ENCODE data around the gene STK4. TPM values are rescaled to one million over a fixed set of nuclear protein-coding genes. Genes with fewer than 3 reads are reported as not detected.
A peak's percentile ranks its signal among the peaks of the same experiment; 100 is the strongest.

STK4 gene
- total RNA-seq, 1 donor from 2014 or later, result 28.3 TPM

- DNase-seq, result no peak
Measured at GRCh38 chr20:45032276-45032675, 66.0 kb downstream of the STK4 start.

DNA sequence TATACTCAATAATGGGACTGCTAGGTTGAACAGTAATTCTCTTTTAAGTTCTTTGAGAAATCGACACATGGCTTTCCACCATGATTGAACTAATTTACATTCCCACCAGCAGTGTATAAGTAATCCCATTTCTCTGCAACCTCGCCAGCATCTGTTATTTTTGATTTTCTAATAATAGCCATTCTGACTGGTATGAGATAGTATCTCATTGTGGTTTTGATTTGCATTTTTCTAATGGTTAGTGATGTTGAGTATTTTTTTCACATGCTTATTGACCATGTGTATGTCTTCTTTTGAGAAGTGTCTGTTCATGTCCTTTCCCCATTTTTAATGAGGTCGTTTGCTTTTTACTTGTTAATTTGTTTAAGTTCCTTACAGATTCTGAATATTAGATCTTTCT lies 66.5 kb downstream of the STK4 start:
- DNase-seq, result no peak

DNA sequence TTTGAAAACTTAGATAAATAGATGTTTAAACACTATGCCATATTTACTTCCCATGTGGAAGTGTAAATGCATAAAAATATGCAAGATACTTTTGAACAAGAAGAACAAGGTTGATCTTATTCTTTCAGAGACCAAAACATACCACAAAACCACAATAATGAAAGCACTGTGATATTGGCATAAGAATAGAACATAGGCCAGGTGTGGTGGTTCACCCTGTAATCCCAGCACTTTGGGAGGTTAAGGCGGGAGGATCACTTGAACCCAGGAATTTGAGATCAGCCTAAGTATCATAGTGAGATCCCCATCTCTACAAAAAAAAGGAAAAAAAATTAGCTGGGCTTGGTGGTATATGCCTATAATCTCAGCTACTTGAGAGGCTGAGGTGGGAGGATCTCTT lies 68.1 kb downstream of the STK4 start:
- DNase-seq, result no peak

- DNase-seq, result no peak
Measured at GRCh38 chr20:45036044-45036755, 69.9 kb downstream of the STK4 start.

DNA sequence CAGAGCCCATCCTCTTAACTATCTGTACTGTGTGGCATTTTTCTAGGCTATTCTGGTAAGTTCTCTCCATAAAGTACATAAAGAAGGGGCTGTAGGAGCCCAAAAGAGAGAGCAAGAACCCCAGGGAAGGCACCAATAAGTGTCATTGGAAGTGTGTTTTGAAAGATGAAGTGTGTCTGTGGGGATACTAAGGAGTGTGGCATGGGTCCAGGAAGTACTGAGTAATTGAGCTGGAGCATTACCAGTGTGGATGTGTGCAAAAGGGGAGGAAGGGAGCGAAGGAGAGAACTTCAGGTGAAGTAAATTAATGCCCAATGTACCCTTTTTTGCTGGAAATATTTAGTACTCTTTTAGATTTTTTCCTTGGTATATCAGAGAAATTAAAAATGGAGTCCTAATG lies 70.7 kb downstream of the STK4 start:
- no peak for DNase-seq

DNA sequence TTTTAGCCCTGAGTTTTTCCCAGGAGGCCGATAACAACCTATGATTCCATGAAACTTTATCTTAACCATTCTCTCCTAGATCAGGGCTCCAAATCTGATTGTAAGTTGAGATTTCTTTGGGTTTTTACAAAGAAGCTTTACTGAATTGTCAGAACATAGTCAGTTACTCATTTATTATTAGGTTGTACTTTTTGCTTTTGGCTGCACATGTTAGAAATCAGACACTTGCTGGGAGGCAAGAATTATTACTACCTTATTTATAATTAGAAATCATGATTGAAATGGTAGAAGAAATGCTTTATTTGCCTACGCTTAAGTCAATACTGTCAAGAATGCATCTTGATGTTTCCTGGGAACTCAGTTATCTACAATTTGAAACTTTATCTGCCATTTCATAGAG lies 71.3 kb downstream of the STK4 start:
- no peak for DNase-seq

- DNase-seq, result no peak
Measured at GRCh38 chr20:45038745-45039474, 72.6 kb downstream of the STK4 start.

DNA sequence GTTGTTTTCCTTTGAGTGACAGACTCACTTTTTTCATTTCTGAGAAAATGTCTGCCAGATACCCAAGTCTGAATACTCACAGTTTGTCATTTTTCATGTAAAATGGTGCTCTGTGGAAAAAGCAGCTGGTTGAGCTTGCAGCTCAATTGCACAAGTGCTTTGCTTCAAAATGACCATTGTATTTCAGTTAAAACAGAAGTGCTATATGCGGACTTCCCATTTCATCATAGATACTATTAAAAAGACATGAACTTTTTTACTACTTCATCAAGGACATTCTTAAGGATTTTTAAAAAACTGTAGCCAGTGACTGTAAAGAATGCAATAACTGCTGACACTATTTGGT lies 73.1 kb downstream of the STK4 start:
- DNase-seq, result no peak

DNA sequence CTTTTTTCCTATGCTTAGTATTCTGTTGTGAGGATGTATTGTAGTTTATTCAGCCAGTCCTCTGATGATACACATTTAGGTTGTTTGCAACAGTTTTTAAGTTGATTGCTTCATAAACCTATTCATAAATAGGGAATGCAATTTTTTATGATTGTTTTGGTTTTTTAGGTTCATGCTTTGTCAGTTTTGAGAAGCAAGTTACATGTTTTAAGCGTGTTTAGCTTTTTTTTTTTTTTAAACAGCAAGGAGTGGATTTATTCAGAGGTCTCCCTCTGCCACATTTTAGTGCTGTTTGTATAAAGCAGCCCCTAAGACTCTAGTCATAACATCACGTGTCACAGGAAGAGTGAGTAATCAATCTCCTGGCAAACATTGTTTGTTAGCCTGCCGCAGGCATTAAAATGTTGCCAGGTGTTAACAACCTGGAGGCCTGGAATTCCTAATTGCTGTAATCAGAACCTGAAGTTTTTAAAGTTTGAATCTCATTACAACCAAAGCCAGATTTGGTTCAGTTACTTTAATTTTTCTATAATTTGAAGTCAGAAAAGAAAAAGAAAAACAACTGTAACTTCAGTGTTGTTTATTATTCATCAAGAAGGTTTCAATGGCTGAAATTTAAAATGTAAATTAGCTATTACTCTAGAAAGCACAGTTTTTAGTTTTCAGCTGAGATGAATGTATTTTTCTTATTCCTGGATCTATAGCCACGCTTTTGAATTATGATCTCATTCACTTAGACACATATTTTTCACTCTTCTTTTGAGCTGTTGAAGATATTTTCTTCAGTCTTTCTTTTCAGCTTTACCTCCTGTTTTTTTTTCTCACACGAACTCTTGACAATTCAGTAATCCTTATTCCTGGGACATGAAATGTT lies 75.4 kb downstream of the STK4 start:
- no peak for DNase-seq

DNA sequence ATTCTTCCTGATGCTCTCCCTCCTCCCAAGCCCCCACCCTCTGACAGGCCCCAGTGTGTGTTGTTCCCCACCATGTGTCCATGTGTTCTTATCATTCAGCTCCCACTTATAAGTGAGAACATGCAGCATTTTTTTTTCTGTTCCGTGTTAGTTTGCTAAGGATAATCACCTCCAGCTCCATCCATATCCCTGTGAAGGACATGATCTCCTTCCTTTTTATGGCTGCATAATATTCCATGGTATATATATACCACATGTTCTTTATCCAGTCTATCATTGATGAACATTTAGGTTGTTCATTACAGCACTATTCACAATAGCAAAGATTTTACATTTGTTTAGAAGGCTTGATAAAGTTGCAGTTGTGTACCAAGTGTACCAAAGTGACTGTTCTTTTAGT lies 76.7 kb downstream of the STK4 start:
- no peak for DNase-seq

DNA sequence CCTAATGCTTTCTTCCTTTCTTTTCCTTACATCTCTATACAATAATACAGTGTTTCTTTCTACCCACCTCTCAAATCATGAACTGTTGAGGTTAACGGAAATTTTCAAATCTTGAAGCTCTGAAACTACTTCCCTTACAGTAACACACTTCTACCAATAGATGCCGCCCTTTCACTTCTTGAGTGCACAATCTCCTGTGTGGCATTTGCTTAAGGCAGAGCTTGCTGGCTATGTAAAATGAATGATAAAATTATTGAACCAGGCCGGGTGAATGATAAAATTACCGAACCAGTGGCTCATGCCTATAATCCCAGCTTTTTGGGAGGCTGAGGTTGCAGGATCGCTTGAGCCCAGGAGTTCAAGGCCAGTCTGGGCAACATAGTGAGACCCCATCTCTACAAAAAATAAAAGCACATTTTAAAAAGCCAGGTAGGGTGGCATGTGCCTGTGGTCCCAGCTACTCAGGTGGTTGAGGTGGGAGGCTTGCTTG lies 77.8 kb downstream of the STK4 start:
- peak; percentile 78 for DNase-seq

- no peak for DNase-seq
Measured at GRCh38 chr20:45044601-45045000, 78.3 kb downstream of the STK4 start.

- DNase-seq, result no peak
Measured at GRCh38 chr20:45047581-45048119, 81.3 kb downstream of the STK4 start.

- DNase-seq, result no peak
Measured at GRCh38 chr20:45049438-45049837, 83.1 kb downstream of the STK4 start.

DNA sequence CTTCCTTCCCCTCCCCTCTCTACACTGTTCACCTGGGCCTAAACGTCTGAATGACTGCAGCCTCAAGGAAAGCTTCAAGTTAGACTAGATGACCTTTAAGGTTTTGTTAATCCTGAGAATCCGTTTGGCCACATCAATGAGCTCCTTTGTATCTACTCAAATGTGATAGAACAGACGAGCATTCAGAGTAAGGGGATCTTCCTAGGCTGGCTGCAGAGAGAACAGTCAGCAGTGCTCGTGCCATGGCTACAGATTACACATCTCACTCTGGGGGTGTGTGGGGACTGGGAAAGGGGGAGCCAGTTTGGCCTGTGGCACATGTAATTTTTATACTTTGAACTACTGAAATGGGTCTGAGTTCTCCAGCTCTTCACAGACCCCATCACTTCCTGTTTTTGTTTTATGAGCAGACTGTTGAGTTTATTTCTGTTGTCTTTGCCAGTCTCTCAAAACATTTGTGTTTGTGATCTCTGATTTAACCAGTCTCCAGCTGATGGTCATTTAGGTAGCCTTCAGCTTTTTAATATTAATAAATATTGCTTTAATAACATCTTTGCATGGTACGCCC lies 83.7 kb downstream of the STK4 start:
- no peak for DNase-seq

DNA sequence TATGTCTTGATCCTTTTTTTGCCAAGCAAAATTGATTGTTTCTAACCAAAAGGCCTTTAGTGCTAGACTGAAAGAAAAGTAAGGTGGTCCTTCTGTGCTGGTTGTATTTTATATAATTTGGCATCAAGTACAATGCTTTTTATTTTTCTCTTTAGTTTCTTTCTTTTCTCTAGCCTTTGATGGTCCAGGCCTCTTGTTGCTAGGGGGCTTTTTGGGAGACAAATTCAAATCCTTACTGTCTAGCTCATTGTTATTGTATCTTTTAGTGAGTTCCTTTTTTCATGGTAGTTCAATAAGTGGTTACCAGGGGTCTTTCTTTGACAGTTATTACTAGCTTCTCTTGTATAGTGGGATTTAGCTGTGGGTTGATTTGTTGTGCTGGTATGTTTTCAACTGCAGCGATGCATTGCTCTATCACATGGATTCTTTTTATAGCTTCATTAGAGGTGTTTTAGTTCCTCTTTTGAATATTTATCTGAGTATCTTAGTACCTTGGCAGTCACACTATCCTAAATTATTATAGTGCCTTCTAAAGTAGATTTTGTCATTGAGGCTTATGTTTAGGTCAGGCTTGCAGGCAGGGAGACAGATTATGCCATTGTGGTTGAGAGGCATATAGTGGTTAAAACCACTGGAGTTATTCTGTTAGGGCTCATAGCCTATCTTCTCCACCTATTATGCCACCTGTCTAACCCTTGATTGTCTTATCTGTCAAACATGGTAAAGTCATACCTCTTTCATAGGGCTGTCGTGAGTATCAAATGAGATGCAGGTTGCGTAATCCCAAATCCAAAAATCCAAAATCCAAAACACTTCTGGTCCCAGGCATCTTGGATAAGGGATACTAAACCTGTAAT lies 85.1 kb downstream of the STK4 start:
- no peak for DNase-seq

GRCh38 chr20:45052698-45053429 lies 86.6 kb downstream of the STK4 start:
- no peak for DNase-seq

DNA sequence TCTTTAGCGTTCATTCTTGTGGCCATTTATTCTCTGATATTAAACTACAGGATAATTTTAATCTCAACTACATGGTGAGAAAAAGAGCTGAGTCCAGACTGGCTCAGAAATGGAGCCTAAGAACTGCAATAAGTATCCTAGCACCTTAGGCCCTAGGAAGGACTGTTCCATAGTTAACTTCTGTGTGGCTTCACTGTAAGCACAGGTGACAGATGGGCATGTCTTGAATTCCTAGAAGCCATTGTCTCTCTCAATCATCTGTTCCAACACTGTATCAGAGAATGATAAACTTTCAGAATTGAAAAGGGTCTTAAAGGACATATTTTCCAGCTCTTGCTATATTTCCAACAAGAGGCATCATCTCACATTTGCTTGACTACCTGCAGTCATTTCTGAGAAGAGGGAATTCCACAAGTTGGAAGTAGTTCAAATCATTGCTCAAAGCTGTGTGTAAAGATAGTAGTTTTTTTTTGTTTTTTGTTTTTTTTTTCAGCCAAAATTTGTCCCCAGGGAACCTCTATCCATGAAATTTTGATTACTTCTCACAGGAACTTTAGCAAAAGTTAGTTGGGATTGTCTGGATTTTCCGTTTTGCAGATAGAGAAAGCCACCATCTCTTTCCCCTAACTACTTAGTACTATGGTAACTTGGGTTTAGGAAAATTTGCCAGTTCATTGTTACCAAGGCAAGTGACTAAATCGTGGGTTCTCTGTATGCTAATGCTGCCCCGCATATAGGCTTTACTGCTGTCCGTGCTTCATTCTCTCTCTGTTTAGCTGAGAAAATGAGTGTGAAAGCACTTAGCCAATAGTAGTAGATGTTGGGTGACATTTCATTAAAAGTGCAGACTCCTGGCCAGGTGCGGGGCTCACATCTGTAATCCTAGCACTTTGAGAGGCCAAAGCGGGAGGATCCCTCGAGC lies 87.4 kb downstream of the STK4 start:
- no peak for DNase-seq

DNA sequence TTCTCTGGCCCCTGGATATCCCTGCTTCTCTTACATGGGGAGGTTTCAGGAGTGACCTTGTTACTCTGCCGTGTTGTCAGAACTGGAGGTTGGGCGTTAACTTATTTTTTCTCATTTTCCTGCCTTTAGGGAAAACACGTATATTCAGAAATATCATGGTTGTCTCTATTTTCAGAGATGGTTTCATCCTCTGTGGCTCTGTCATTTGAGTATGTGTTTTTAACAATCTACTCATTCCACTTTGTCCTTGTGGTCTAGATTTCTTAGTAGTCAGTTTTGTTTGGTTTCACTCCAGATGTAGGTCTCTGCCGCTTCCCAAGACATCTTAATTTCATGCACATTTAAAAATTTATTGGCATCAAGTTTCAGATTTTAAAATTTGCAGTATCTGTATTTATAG lies 88.7 kb downstream of the STK4 start:
- DNase-seq, result no peak
